Progenitor cell of endocrine pancreas (in vitro differentiated cells): ENCODE results near the gene METTL6. TPM values are rescaled to one million over a fixed set of nuclear protein-coding genes. Genes with fewer than 3 reads are reported as not detected.

ENCODE experiments used
- DNase-seq: peaks from one replicate; pipeline ENCODE4 v3.0.0; 2021; ENCODE audit warnings: low spot score; ENCODE audit not compliant: unreplicated experiment
- H3K27ac Mint-ChIP-seq: 2 replicates; pipeline ENCODE4 v1.8.0; 2021; ENCODE audit warnings: mild to moderate bottlenecking, moderate library complexity, mixed read lengths
- H3K27me3 Mint-ChIP-seq: 2 replicates; pipeline ENCODE4 v1.8.0; 2021; ENCODE audit warnings: mixed read lengths
- H3K36me3 Mint-ChIP-seq: 2 replicates; pipeline ENCODE4 v1.8.0; 2022; ENCODE audit warnings: mixed read lengths; ENCODE audit not compliant: insufficient read depth
- H3K4me1 Mint-ChIP-seq: 2 replicates; pipeline ENCODE4 v1.8.0; 2021; ENCODE audit warnings: low read depth, mixed read lengths
- H3K4me3 Mint-ChIP-seq: 2 replicates; pipeline ENCODE4 v1.8.0; 2021; ENCODE audit warnings: low read depth, mild to moderate bottlenecking, moderate library complexity, mixed read lengths
- H3K9me3 Mint-ChIP-seq: 2 replicates; pipeline ENCODE4 v1.8.0; 2021; ENCODE audit warnings: low read depth, mixed read lengths
- total RNA-seq: library from RNA; stranded (reverse); gene quantifications from 2 replicates; pipeline ENCODE4 v1.2.1, GENCODE V29; 2021
- TF ChIP-seq, protein P1 (sequence below): fragments of 200-600 bp; sonication (generic); IDR thresholded peaks from one replicate; pipeline ENCODE4 v1.5.0; 2021; ENCODE audit warnings: antibody characterized with exemption, mild to moderate bottlenecking; ENCODE audit not compliant: unreplicated experiment

Gene METTL6
- total RNA-seq, 1 donor from 2014 or later, result 28.2 TPM

DNA sequence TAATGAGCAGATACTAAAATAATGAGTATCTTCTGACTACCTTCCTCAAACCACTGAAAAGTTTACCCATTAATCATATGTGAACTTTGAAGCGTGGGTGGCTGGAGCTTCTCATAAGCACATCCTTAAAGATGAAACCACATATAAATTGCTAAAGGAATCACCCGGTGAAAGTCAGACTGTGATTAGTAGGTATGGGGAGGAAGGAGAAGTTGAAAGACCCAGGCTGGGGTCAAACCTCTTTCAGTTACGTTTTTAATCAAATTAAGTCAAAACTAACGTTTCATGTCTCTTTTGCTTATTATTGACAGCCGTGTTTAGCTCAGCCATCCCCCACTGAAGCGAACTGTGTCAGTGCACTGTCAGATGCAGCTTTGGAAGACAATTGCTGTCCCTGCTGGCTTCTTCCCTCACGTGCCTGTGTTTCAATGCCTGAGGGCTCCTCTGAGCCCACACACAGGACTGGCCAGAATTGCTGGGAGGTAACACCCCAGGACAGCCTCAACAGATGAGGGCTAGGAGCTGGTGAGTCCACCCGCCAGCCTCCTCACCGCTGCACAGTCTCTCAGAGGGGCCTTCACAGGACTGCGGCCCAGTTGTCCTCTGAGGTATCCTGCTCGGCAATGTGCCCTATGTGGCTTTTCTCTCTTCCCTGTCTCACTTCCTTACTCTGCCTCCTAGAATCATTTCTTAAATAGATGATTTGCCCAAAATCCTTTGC, 65.7 kb downstream of the METTL6 start:
- no peaks in the 10 kb centered on the region for H3K36me3 Mint-ChIP-seq

DNA sequence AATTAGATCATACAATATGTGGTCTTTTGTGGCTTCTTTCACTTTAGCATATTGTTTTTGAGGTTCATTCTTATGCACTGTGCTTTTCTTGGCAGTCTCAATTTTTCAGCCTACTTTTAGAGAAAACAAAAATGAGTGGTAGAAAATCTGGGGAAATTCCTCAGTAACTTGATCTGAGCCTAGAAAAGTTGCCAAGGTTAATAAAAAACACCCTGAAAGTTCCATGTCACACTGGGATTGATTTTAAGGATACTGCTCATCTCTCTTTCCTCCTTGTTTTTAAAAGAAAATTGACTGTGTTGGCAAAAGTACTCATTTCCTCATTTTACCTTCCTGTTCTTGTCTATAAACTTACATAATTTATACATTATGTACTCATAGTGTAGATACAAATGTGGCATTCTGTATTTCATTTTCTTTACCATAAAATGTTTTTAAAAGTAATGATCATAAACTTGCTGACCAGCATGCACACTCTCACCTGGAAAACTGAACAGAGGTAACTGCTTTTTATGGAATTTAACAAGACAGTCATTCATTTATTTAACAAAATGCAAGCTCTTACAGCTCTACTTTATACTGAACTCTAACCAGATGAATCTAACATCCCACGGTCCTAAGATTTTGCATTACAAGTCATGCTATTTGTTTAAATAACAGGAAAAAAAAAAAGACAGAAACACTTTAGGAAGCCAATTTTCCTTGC, 66.4 kb downstream of the METTL6 start:
- no peaks in the 10 kb centered on the region for H3K9me3 Mint-ChIP-seq
- DNase-seq, result no peak

More for the DNA sequence above, 65.7 kb downstream of the METTL6 start:
- no peak overlapping the region for H3K4me3 Mint-ChIP-seq
- no peak for DNase-seq
- no peaks in the 10 kb centered on the region for H3K9me3 Mint-ChIP-seq
- TF ChIP-seq, protein P1, sequence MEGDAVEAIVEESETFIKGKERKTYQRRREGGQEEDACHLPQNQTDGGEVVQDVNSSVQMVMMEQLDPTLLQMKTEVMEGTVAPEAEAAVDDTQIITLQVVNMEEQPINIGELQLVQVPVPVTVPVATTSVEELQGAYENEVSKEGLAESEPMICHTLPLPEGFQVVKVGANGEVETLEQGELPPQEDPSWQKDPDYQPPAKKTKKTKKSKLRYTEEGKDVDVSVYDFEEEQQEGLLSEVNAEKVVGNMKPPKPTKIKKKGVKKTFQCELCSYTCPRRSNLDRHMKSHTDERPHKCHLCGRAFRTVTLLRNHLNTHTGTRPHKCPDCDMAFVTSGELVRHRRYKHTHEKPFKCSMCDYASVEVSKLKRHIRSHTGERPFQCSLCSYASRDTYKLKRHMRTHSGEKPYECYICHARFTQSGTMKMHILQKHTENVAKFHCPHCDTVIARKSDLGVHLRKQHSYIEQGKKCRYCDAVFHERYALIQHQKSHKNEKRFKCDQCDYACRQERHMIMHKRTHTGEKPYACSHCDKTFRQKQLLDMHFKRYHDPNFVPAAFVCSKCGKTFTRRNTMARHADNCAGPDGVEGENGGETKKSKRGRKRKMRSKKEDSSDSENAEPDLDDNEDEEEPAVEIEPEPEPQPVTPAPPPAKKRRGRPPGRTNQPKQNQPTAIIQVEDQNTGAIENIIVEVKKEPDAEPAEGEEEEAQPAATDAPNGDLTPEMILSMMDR, result no peak
- H3K27me3 Mint-ChIP-seq, result no peaks in the 10 kb centered on the region
- peaks cover 2% of the 10 kb centered on the region for H3K4me1 Mint-ChIP-seq
- no peak overlapping the region for H3K27ac Mint-ChIP-seq

More for the DNA sequence above, 66.4 kb downstream of the METTL6 start:
- Mint-ChIP-seq H3K36me3 (no peaks in the 10 kb centered on the region), H3K4me3 (no peak overlapping the region), H3K4me1 (peaks cover 7% of the 10 kb centered on the region), H3K27ac (no peak overlapping the region), H3K27me3 (no peaks in the 10 kb centered on the region)
- TF ChIP-seq, protein P1, result no peak

Other genes with a start within 250 kb of the METTL6 start
- 46.3 and 49.2 TPM in 2 replicates for gene CAPN7, start 221.3 kb downstream of the METTL6 start, total RNA-seq
- gene SH3BP5, start 95.0 kb downstream of the METTL6 start, total RNA-seq, result 11.6 and 14.7 TPM in 2 replicates
- 28.2 TPM in 2 replicates for gene EAF1, start 54 bp upstream of the METTL6 start, total RNA-seq
- 9.2 and 9.9 TPM in 2 replicates for gene COLQ, start 94.2 kb upstream of the METTL6 start, total RNA-seq
- gene HACL1, start 174.0 kb upstream of the METTL6 start, total RNA-seq, result 24.4 and 25.9 TPM in 2 replicates
- 26.9 and 28.9 TPM in 2 replicates for gene BTD, start 174.2 kb upstream of the METTL6 start, total RNA-seq